IMR-90 (cell line): ENCODE measurements around the gene P4HA1.

Experiments used
- CEBPB ChIP-seq: IDR thresholded peaks from 2 replicates; pipeline ENCODE4 v1.6.1; 2012; ENCODE audit warnings: low read depth, low read length, improper control_type of control experiment
- CHD1 ChIP-seq: IDR thresholded peaks from 2 replicates; pipeline ENCODE4 v1.6.1; 2012; ENCODE audit warnings: low read depth, low read length, improper control_type of control experiment
- MAFK ChIP-seq: IDR thresholded peaks from 2 replicates; pipeline ENCODE4 v1.6.1; 2012; ENCODE audit warnings: low read depth, low read length, improper control_type of control experiment
- MXI1 ChIP-seq: IDR thresholded peaks from 2 replicates; pipeline ENCODE4 v1.6.1; 2012; ENCODE audit warnings: low read depth, mild to moderate bottlenecking, low read length, moderate library complexity, borderline replicate concordance
- NFE2L2 ChIP-seq: fragments of 150-350 bp; IDR thresholded peaks from 2 replicates; pipeline ENCODE4 v1.6.1; 2016; ENCODE audit warnings: low read depth, mild to moderate bottlenecking, low read length
- POLR2A ChIP-seq: IDR thresholded peaks from 2 replicates; pipeline ENCODE4 v1.6.1; 2012; ENCODE audit warnings: mild to moderate bottlenecking, low read depth, low read length
- RFX5 ChIP-seq: IDR thresholded peaks from 2 replicates; pipeline ENCODE4 v1.8.0; 2012; ENCODE audit warnings: low read depth, mild to moderate bottlenecking, low read length, moderate library complexity
- TF ChIP-seq, protein P1 (sequence below): conservative IDR thresholded peaks from 2 replicates; pipeline ENCODE4 v1.5.1; 2012; ENCODE audit warnings: mild to moderate bottlenecking, low read depth, low read length, improper control_type of control experiment

DNA sequence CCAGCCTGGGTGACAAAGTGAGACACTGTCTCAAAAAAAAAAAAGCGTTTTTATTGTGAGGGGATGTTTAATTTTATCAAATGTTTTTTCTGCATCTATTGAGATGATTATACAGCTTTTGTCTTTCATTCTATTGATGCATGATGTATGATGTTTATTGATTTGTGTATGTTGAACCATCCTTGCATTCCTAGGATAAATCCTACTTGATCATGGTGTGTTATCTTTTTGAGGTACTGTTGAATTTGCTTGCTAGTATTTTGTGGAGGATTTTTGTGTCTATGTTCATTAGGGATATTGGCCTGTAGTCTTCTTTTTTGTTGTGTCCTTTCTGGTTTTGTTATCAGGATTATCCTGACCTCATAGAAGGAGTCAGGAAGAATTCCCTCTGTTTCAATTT is 119.8 kb downstream of the P4HA1 start:
- TF ChIP-seq, protein P1, sequence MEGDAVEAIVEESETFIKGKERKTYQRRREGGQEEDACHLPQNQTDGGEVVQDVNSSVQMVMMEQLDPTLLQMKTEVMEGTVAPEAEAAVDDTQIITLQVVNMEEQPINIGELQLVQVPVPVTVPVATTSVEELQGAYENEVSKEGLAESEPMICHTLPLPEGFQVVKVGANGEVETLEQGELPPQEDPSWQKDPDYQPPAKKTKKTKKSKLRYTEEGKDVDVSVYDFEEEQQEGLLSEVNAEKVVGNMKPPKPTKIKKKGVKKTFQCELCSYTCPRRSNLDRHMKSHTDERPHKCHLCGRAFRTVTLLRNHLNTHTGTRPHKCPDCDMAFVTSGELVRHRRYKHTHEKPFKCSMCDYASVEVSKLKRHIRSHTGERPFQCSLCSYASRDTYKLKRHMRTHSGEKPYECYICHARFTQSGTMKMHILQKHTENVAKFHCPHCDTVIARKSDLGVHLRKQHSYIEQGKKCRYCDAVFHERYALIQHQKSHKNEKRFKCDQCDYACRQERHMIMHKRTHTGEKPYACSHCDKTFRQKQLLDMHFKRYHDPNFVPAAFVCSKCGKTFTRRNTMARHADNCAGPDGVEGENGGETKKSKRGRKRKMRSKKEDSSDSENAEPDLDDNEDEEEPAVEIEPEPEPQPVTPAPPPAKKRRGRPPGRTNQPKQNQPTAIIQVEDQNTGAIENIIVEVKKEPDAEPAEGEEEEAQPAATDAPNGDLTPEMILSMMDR: no peak
- TF ChIP-seq RFX5 (no peak), MXI1 (no peak), MAFK (no peak), CEBPB (no peak), NFE2L2 (no peak), CHD1 (no peak), POLR2A (no peak)
